ENCODE results near the gene ZNF626.
"Not testable (repeated sequence)": the region's sequence is repeated elsewhere in the genome, so short reads cannot be mapped to it uniquely, and the experiment has no call there.

ZNF626 gene

GRCh38 chr19:20661150-20661819, at the start of gene ZNF626:
Gene ZNF626 (minus strand): TSS chr19:20661571. CDS start chr19:20661446, 125 bp downstream.
- peak; percentile 95 for DNase-seq

GRCh38 chr19:20669263-20669662, 7.9 kb upstream of the ZNF626 start:
- DNase-seq = no peak

- no peak for DNase-seq
Measured at GRCh38 chr19:20667281-20667680, 5.9 kb upstream of the ZNF626 start.

GRCh38 chr19:20664901-20665781, 3.8 kb upstream of the ZNF626 start:
- no peak for DNase-seq

GRCh38 chr19:20664475-20664874, 3.1 kb upstream of the ZNF626 start:
- not testable (repeated sequence) for DNase-seq

GRCh38 chr19:20662421-20663105, 1.2 kb upstream of the ZNF626 start:
- no peak for DNase-seq

- DNase-seq = no peak
Measured at GRCh38 chr19:20660473-20661140, 764 bp downstream of the ZNF626 start.

GRCh38 chr19:20640545-20640944, 20.8 kb downstream of the ZNF626 start:
- no peak for DNase-seq

GRCh38 chr19:20640023-20640422, 21.3 kb downstream of the ZNF626 start:
- no peak for DNase-seq

- DNase-seq = not testable (repeated sequence)
Measured at GRCh38 chr19:20624560-20624959, 36.8 kb downstream of the ZNF626 start.

- no peak for DNase-seq
Measured at GRCh38 chr19:20616071-20616470, 45.3 kb downstream of the ZNF626 start.

- not testable (repeated sequence) for DNase-seq
Measured at GRCh38 chr19:20614971-20615370, 46.4 kb downstream of the ZNF626 start.

GRCh38 chr19:20612711-20613316, 48.6 kb downstream of the ZNF626 start:
- no peak for DNase-seq

GRCh38 chr19:20611866-20612265, 49.5 kb downstream of the ZNF626 start:
- no peak for DNase-seq

- no peak for DNase-seq
Measured at GRCh38 chr19:20607943-20608342, 53.4 kb downstream of the ZNF626 start.

Measured in CD4-positive, alpha-beta T cell treated with Interleukin-10 for 1 hour (primary cell).